ENCODE results near the gene PCDHB1. TPM values are rescaled to one million over a fixed set of nuclear protein-coding genes. Genes with fewer than 3 reads are reported as not detected.

PCDHB1 gene
- total and polyA plus RNA-seq, 9 of the 15 experiments (the other 6 are each of a cell fraction or from before 2014, with no cell fraction given), result not detected

GRCh38 chr5:141077826-141078225, 26.7 kb downstream of the PCDHB1 start:
- in situ Hi-C loops (cut with MboI) (no loop called here), intact Hi-C loops (cut with micrococcal nuclease) (no loop called here)
- no peaks in the 10 kb centered on the region for H3K4me1 ChIP-seq (replicated peaks in 1 of 2; ENCODE audit: control insufficient read depth in 2 of 2, insufficient read depth in 2 of 2, low read length in 2 of 2)
- H3K27me3 ChIP-seq (ENCODE audit: control insufficient read depth in 2 of 2, insufficient read depth in 2 of 2, low read length in 2 of 2), result no peaks in the 10 kb centered on the region
- H3K4me3 ChIP-seq, result no peak overlapping the region
- H3K9me3 ChIP-seq (replicated peaks; ENCODE audit: control insufficient read depth, insufficient read depth, low read depth, low read length), result no peaks in the 10 kb centered on the region
- TF ChIP-seq FOXO4 (CRISPR knock-in tag; IDR thresholded peaks at IDR 0.05) (no peak), ZBTB11 (CRISPR knock-in tag; IDR thresholded peaks at IDR 0.05) (peak in 1 of 3 experiments; percentile 76; a peak in 1 of 6 replicates), NEUROD1 (IDR thresholded peaks at IDR 0.05; ENCODE audit: borderline replicate concordance, low read depth, low read length, partially characterized antibody) (no peak)
- H3K9ac ChIP-seq (ENCODE audit: insufficient read depth in 1 of 2, low read depth in 2 of 2, low read length in 2 of 2), result no peak overlapping the region
- no peaks in the 10 kb centered on the region for H3K79me2 ChIP-seq (ENCODE audit: control insufficient read depth, insufficient read depth, low read length)
- no peaks in the 10 kb centered on the region for H3K9me1 ChIP-seq (ENCODE audit: control insufficient read depth, insufficient read depth, low read length)
- POLR2A ChIA-PET, result no interaction called here
- DNase-seq (ENCODE audit: extremely low read depth in 1 of 4, low spot score in 3 of 4) (no peak), FAIRE-seq (no peak), ATAC-seq (no peak)
- 47% methylated on average over 17 of the region's 17 CpGs for WGBS (ENCODE audit: insufficient coverage, low coverage, missing lambda C conversion rate)
- no TSS peak for BruUV-seq (replicated peaks)
- H2AFZ ChIP-seq (ENCODE audit: low read depth, low read length), result no peak overlapping the region
- no peaks in the 10 kb centered on the region for H3K36me3 ChIP-seq (ENCODE audit: control insufficient read depth, insufficient read depth, low read length)
- H3K4me2 ChIP-seq (ENCODE audit: insufficient read depth, low read length), result no peak overlapping the region
- H3K27ac ChIP-seq (ENCODE audit: extremely low read depth, low read depth, low read length), result no peak overlapping the region
- no peaks in the 10 kb centered on the region for H4K20me1 ChIP-seq (replicated peaks; ENCODE audit: control insufficient read depth, insufficient read depth, low read length)
- CTCF ChIA-PET (ENCODE audit: low intra/inter-chr PET ratio), result no interaction called here

Measured in K562 (cell line).